ENCODE data around the gene RAB11FIP4.

The RAB11FIP4 gene

GRCh38 chr17:31461227-31461810 is 69.8 kb downstream of the RAB11FIP4 start:
- DNase-seq, result no peak

GRCh38 chr17:31462261-31462660 is 70.8 kb downstream of the RAB11FIP4 start:
- no peak for DNase-seq

GRCh38 chr17:31466096-31466760 is 74.8 kb downstream of the RAB11FIP4 start:
- DNase-seq, result no peak

GRCh38 chr17:31467502-31468256 is 76.2 kb downstream of the RAB11FIP4 start:
- DNase-seq, result no peak

GRCh38 chr17:31469959-31470358 is 78.5 kb downstream of the RAB11FIP4 start:
- DNase-seq, result no peak

- DNase-seq, result no peak
These were observed 79.1 kb downstream of the RAB11FIP4 start for GRCh38 chr17:31470592-31470991.

GRCh38 chr17:31472137-31472536 is 80.7 kb downstream of the RAB11FIP4 start:
- DNase-seq, result no peak

- DNase-seq, result no peak
These were observed 84.1 kb downstream of the RAB11FIP4 start for GRCh38 chr17:31475378-31476162.

GRCh38 chr17:31476525-31477416 is 85.3 kb downstream of the RAB11FIP4 start:
- no peak for DNase-seq

- DNase-seq, result no peak
These were observed 86.1 kb downstream of the RAB11FIP4 start for GRCh38 chr17:31477417-31478055.

GRCh38 chr17:31479062-31479408 is 87.6 kb downstream of the RAB11FIP4 start:
- DNase-seq, result no peak

- DNase-seq, result no peak
These were observed 88.0 kb downstream of the RAB11FIP4 start for GRCh38 chr17:31479524-31479923.

- DNase-seq, result no peak
These were observed 88.6 kb downstream of the RAB11FIP4 start for GRCh38 chr17:31480067-31480466.

GRCh38 chr17:31480904-31481782 is 89.7 kb downstream of the RAB11FIP4 start:
- DNase-seq, result no peak

GRCh38 chr17:31481783-31482081 is 90.3 kb downstream of the RAB11FIP4 start:
- DNase-seq, result no peak

- DNase-seq, result no peak
These were observed 93.3 kb downstream of the RAB11FIP4 start for GRCh38 chr17:31484821-31485220.

- DNase-seq, result no peak
These were observed 95.0 kb downstream of the RAB11FIP4 start for GRCh38 chr17:31486351-31487062.

- DNase-seq, result no peak
These were observed 95.7 kb downstream of the RAB11FIP4 start for GRCh38 chr17:31487063-31487647.

- DNase-seq, result peak; percentile 93
These were observed 96.3 kb downstream of the RAB11FIP4 start for GRCh38 chr17:31487648-31488263.
